Activated CD4-positive, alpha-beta T cell treated with anti-CD3 and anti-CD28 coated beads, Interleukin-2, amount 10 ng/mL, durations not matched to agents 7 days and 5 days (primary cell): ENCODE measurements around the gene LMAN2. TPM values are rescaled to one million over a fixed set of nuclear protein-coding genes. Genes with fewer than 3 reads are reported as not detected.
"Not testable (repeated sequence)": the region's sequence is repeated elsewhere in the genome, so short reads cannot be mapped to it uniquely, and the experiment has no call there.

Source experiments
- CTCF ChIA-PET: fragments of 350-600 bp; sonication (Branson Sonifier 250); formaldehyde crosslinking; loops from one replicate; lab custom pipeline; 2021; ENCODE audit warnings: antibody characterized with exemption; lab: Charles Lee
- POLR2A ChIA-PET: fragments of 350-600 bp; sonication (Branson Sonifier 250); formaldehyde crosslinking; loops from one replicate; lab custom pipeline; 2021; ENCODE audit warnings: antibody characterized with exemption; lab: Charles Lee
- DNase-seq: peaks from one replicate; pipeline ENCODE4 v3.0.0-alpha.2; 2020
- H3K27ac Mint-ChIP-seq: one replicate; pipeline ENCODE4 v1.8.0; 2021; ENCODE audit warnings: mild to moderate bottlenecking, moderate library complexity, mixed read lengths
- H3K27me3 Mint-ChIP-seq: one replicate; pipeline ENCODE4 v1.8.0; 2021; ENCODE audit warnings: mixed read lengths
- H3K36me3 Mint-ChIP-seq: one replicate; pipeline ENCODE4 v1.8.0; 2021; ENCODE audit warnings: low read depth, mixed read lengths
- H3K4me1 Mint-ChIP-seq: one replicate; pipeline ENCODE4 v1.8.0; 2021; ENCODE audit warnings: mixed read lengths
- H3K4me3 Mint-ChIP-seq: one replicate; pipeline ENCODE4 v1.8.0; 2021; ENCODE audit warnings: mild to moderate bottlenecking, moderate library complexity, mixed read lengths
- H3K9me3 Mint-ChIP-seq: one replicate; pipeline ENCODE4 v1.8.0; 2021; ENCODE audit warnings: mixed read lengths
- total RNA-seq, 2 experiments: library from RNA; stranded (reverse); gene quantifications; one replicate each; pipeline ENCODE4 v1.2.3, GENCODE V29; 2021

Gene LMAN2
- total RNA-seq, 2 experiments from 2014 or later: 123 to 132 TPM

- Mint-ChIP-seq H3K36me3 (peaks cover 44% of the 10 kb centered on the region), H3K4me1 (peaks cover 86% of the 10 kb centered on the region)
- not testable (repeated sequence) for H3K27ac Mint-ChIP-seq, H3K4me3 Mint-ChIP-seq, H3K9me3 Mint-ChIP-seq, H3K27me3 Mint-ChIP-seq, DNase-seq
- ChIA-PET CTCF (interaction anchor here (0.5 to 17.1 kb wide), 11 partner anchors 9 to 418 kb away, joined by 3 to 145 read pairs (median 4); partner anchors contain the start of gene LMAN2), POLR2A (interaction anchor here (1.4 kb wide), 1 partner anchor 10 kb away, joined by 5 read pairs; no protein-coding TSS in a partner anchor)
These were observed 9.3 kb upstream of the LMAN2 start for GRCh38 chr5:177360740-177361139.

- H3K27me3 Mint-ChIP-seq: no peaks in the 10 kb centered on the region
- H3K27ac Mint-ChIP-seq: no peak overlapping the region
- peaks cover 46% of the 10 kb centered on the region for H3K36me3 Mint-ChIP-seq
- no peak for DNase-seq
- CTCF ChIA-PET: interaction anchor here (1.2 to 17.1 kb wide), 4 partner anchors 11 to 58 kb away, joined by 3 to 145 read pairs (median 6); no protein-coding TSS in a partner anchor
- H3K4me1 Mint-ChIP-seq: peaks cover 86% of the 10 kb centered on the region
- H3K9me3 Mint-ChIP-seq: peaks cover 4% of the 10 kb centered on the region
- H3K4me3 Mint-ChIP-seq: peak overlapping the region; percentile 91
- POLR2A ChIA-PET: no interaction called here
These were observed 8.4 kb upstream of the LMAN2 start for GRCh38 chr5:177359860-177360259.

- Mint-ChIP-seq H3K9me3 (peaks cover 8% of the 10 kb centered on the region), H3K27ac (no peak overlapping the region), H3K4me3 (peak overlapping the region; percentile 91), H3K27me3 (no peaks in the 10 kb centered on the region), H3K4me1 (peaks cover 86% of the 10 kb centered on the region), H3K36me3 (peaks cover 48% of the 10 kb centered on the region)
- no peak for DNase-seq
- ChIA-PET POLR2A (no interaction called here), CTCF (interaction anchor here (1.2 to 17.1 kb wide), 3 partner anchors 12 to 58 kb away, joined by 3 to 145 read pairs (median 4); no protein-coding TSS in a partner anchor)
These were observed 8.0 kb upstream of the LMAN2 start for GRCh38 chr5:177359451-177359851.

GRCh38 chr5:177358370-177358819, 6.9 kb upstream of the LMAN2 start:
- DNase-seq: no peak
- peaks cover 12% of the 10 kb centered on the region for H3K9me3 Mint-ChIP-seq
- peak overlapping the region; percentile 91 for H3K4me3 Mint-ChIP-seq
- peaks cover 81% of the 10 kb centered on the region for H3K4me1 Mint-ChIP-seq
- H3K27me3 Mint-ChIP-seq: no peaks in the 10 kb centered on the region
- ChIA-PET CTCF (interaction anchor here (0.7 to 17.1 kb wide), 8 partner anchors 13 to 96 kb away, joined by 3 to 145 read pairs (median 4); no protein-coding TSS in a partner anchor), POLR2A (interaction anchor here (1.3 kb wide), 1 partner anchor 46 kb away, joined by 3 read pairs; no protein-coding TSS in a partner anchor)
- H3K36me3 Mint-ChIP-seq: peaks cover 48% of the 10 kb centered on the region
- peak overlapping the region; percentile 82 for H3K27ac Mint-ChIP-seq

- Mint-ChIP-seq H3K4me1 (peaks cover 81% of the 10 kb centered on the region), H3K4me3 (peak within 1 kb of the TSS; percentile 91), H3K36me3 (peaks cover 48% of the 10 kb centered on the region), H3K27ac (peak within 1 kb of the TSS; percentile 85), H3K27me3 (no peaks in the 10 kb centered on the region), H3K9me3 (peaks cover 12% of the 10 kb centered on the region)
- CTCF ChIA-PET: interaction anchor here (0.7 to 17.1 kb wide), 7 partner anchors 13 to 96 kb away, joined by 3 to 145 read pairs (median 4); no protein-coding TSS in a partner anchor
- POLR2A ChIA-PET: interaction anchor here (1.3 kb wide), 1 partner anchor 45 kb away, joined by 3 read pairs; no protein-coding TSS in a partner anchor
- DNase-seq: peak; percentile 83
These were observed 6.2 kb upstream of the LMAN2 start, which contains the start of gene RGS14 for GRCh38 chr5:177357459-177358351. RGS14 (plus strand) TSS chr5:177357924; CDS start chr5:177358025, 101 bp downstream.

- ChIA-PET CTCF (interaction anchor here (5.0 to 17.1 kb wide), 2 partner anchors 14 to 33 kb away, joined by 26 to 145 read pairs; no protein-coding TSS in a partner anchor), POLR2A (interaction anchor here (1.3 kb wide), 1 partner anchor 44 kb away, joined by 3 read pairs; no protein-coding TSS in a partner anchor)
- no peaks in the 10 kb centered on the region for H3K27me3 Mint-ChIP-seq
- H3K4me1 Mint-ChIP-seq: peaks cover 79% of the 10 kb centered on the region
- H3K27ac Mint-ChIP-seq: peak overlapping the region; percentile 85
- H3K36me3 Mint-ChIP-seq: peaks cover 44% of the 10 kb centered on the region
- no peak for DNase-seq
- peaks cover 12% of the 10 kb centered on the region for H3K9me3 Mint-ChIP-seq
- H3K4me3 Mint-ChIP-seq: peak overlapping the region; percentile 91
These were observed 5.6 kb upstream of the LMAN2 start for GRCh38 chr5:177357146-177357458.

GRCh38 chr5:177356746-177357145, 5.3 kb upstream of the LMAN2 start:
- Mint-ChIP-seq H3K4me3 (peak overlapping the region; percentile 91), H3K27me3 (no peaks in the 10 kb centered on the region), H3K4me1 (peaks cover 79% of the 10 kb centered on the region), H3K36me3 (peaks cover 41% of the 10 kb centered on the region), H3K27ac (peak overlapping the region; percentile 85), H3K9me3 (peaks cover 12% of the 10 kb centered on the region)
- no peak for DNase-seq
- ChIA-PET CTCF (interaction anchor here (0.6 to 17.1 kb wide), 4 partner anchors 8 to 905 kb away, joined by 3 to 145 read pairs (median 16); no protein-coding TSS in a partner anchor), POLR2A (no interaction called here)

- H3K36me3 Mint-ChIP-seq: peaks cover 39% of the 10 kb centered on the region
- ChIA-PET POLR2A (no interaction called here), CTCF (interaction anchor here (0.7 to 17.1 kb wide), 10 partner anchors 9 to 237 kb away, joined by 3 to 145 read pairs (median 4); no protein-coding TSS in a partner anchor)
- H3K4me1 Mint-ChIP-seq: peaks cover 73% of the 10 kb centered on the region
- H3K4me3 Mint-ChIP-seq: no peak overlapping the region
- H3K9me3 Mint-ChIP-seq: peaks cover 12% of the 10 kb centered on the region
- no peak overlapping the region for H3K27ac Mint-ChIP-seq
- no peaks in the 10 kb centered on the region for H3K27me3 Mint-ChIP-seq
- DNase-seq: no peak
These were observed 4.3 kb upstream of the LMAN2 start for GRCh38 chr5:177355868-177356168.

- no peak for DNase-seq
- Mint-ChIP-seq H3K4me3 (no peak overlapping the region), H3K4me1 (peaks cover 75% of the 10 kb centered on the region), H3K36me3 (peaks cover 43% of the 10 kb centered on the region), H3K27ac (peak overlapping the region; percentile 17), H3K9me3 (peaks cover 12% of the 10 kb centered on the region), H3K27me3 (no peaks in the 10 kb centered on the region)
- ChIA-PET CTCF (interaction anchor here (0.5 to 17.1 kb wide), 13 partner anchors 9 to 238 kb away, joined by 3 to 145 read pairs (median 4); no protein-coding TSS in a partner anchor), POLR2A (no interaction called here)
These were observed 3.8 kb upstream of the LMAN2 start for GRCh38 chr5:177355162-177355867.

GRCh38 chr5:177354711-177355110, 3.2 kb upstream of the LMAN2 start:
- Mint-ChIP-seq H3K27me3 (no peaks in the 10 kb centered on the region), H3K4me1 (peaks cover 75% of the 10 kb centered on the region), H3K4me3 (no peak overlapping the region), H3K36me3 (peaks cover 40% of the 10 kb centered on the region), H3K27ac (peak overlapping the region; percentile 58), H3K9me3 (peaks cover 12% of the 10 kb centered on the region)
- DNase-seq: no peak
- POLR2A ChIA-PET: no interaction called here
- CTCF ChIA-PET: interaction anchor here (0.5 to 17.1 kb wide), 8 partner anchors 10 to 147 kb away, joined by 3 to 145 read pairs (median 4); no protein-coding TSS in a partner anchor

GRCh38 chr5:177354256-177354655, 2.8 kb upstream of the LMAN2 start:
- DNase-seq: no peak
- ChIA-PET CTCF (interaction anchor here (1.0 to 17.1 kb wide), 5 partner anchors 9 to 147 kb away, joined by 3 to 145 read pairs (median 4); no protein-coding TSS in a partner anchor), POLR2A (interaction anchor here (0.7 kb wide), 1 partner anchor 25 kb away, joined by 3 read pairs; no protein-coding TSS in a partner anchor)
- Mint-ChIP-seq H3K4me1 (peaks cover 75% of the 10 kb centered on the region), H3K36me3 (peaks cover 39% of the 10 kb centered on the region), H3K27ac (no peak overlapping the region), H3K9me3 (peaks cover 12% of the 10 kb centered on the region), H3K4me3 (no peak overlapping the region), H3K27me3 (no peaks in the 10 kb centered on the region)

- Mint-ChIP-seq H3K36me3 (peaks cover 32% of the 10 kb centered on the region), H3K4me1 (peaks cover 73% of the 10 kb centered on the region), H3K27me3 (no peaks in the 10 kb centered on the region), H3K27ac (no peak overlapping the region), H3K9me3 (peaks cover 12% of the 10 kb centered on the region), H3K4me3 (no peak overlapping the region)
- CTCF ChIA-PET: interaction anchor here (0.7 to 17.1 kb wide), 5 partner anchors 8 to 109 kb away, joined by 3 to 145 read pairs (median 12); no protein-coding TSS in a partner anchor
- DNase-seq: no peak
- POLR2A ChIA-PET: no interaction called here
These were observed 1.6 kb upstream of the LMAN2 start for GRCh38 chr5:177353093-177353492.
